OCI-LY7 (cell line): ENCODE results near the gene ARL14EP. TPM values are rescaled to one million over a fixed set of nuclear protein-coding genes. Genes with fewer than 3 reads are reported as not detected.

Experiments
- BruUV-seq: library from RNA; stranded (reverse); fragments of 400-500 nt; replicated peaks from 2 replicates; lab custom pipeline; 2021; lab: Mats Ljungman, UMichigan
- CTCF ChIA-PET: fragments of 300-600 bp; sonication (Branson Sonifier 250); formaldehyde crosslinking; loops from one replicate; lab custom pipeline; 2022; ENCODE audit warnings: antibody characterized with exemption; ENCODE audit not compliant: unreplicated experiment; lab: Charles Lee
- POLR2A ChIA-PET: fragments of 300-600 bp; sonication (Branson Sonifier 250); formaldehyde crosslinking; loops from one replicate; lab custom pipeline; 2022; ENCODE audit warnings: antibody characterized with exemption; lab: Charles Lee
- DNase-seq: peaks from one replicate; pipeline ENCODE4 v3.0.0-alpha.2; 2015; ENCODE audit warnings: low spot score
- H2AFZ ChIP-seq: fragments of 200-600 bp; sonication (generic), shearing (Covaris generic); 2 replicates; pipeline ENCODE4 v1.6.1; 2014; ENCODE audit warnings: mild to moderate bottlenecking, antibody characterized with exemption, low read length, moderate library complexity
- H3K27ac ChIP-seq: fragments of 200-600 bp; sonication (generic); 2 replicates; pipeline ENCODE4 v1.5.1; 2014; ENCODE audit warnings: mixed run types, low read depth, mild to moderate bottlenecking, moderate library complexity, low read length, inconsistent platforms; ENCODE audit not compliant: poor library complexity, severe bottlenecking
- H3K36me3 ChIP-seq: fragments of 200-600 bp; sonication (generic); 2 replicates; pipeline ENCODE4 v1.6.1; 2014; ENCODE audit warnings: mild to moderate bottlenecking, antibody characterized with exemption, low read length, moderate library complexity, mixed read lengths; ENCODE audit not compliant: insufficient read depth
- H3K4me1 ChIP-seq: fragments of 200-600 bp; sonication (generic); 2 replicates; pipeline ENCODE4 v1.5.1; 2014; ENCODE audit warnings: mild to moderate bottlenecking, low read length; ENCODE audit not compliant: insufficient read depth, poor library complexity, severe bottlenecking
- H3K4me2 ChIP-seq: fragments of 200-600 bp; sonication (generic); 2 replicates; pipeline ENCODE4 v1.6.1; 2014; ENCODE audit warnings: mild to moderate bottlenecking, low read length
- H3K4me3 ChIP-seq: fragments of 200-600 bp; sonication (generic); 2 replicates; pipeline ENCODE4 v1.5.1; 2014; ENCODE audit warnings: mild to moderate bottlenecking, low read depth, low read length; ENCODE audit not compliant: poor library complexity, severe bottlenecking
- H3K79me2 ChIP-seq: fragments of 200-600 bp; sonication (generic); 2 replicates; pipeline ENCODE4 v1.6.1; 2016; ENCODE audit warnings: low read depth, mild to moderate bottlenecking, low read length, moderate library complexity, mixed read lengths; ENCODE audit not compliant: insufficient read depth
- H3K9me2 ChIP-seq: fragments of 200-600 bp; sonication (generic); 2 replicates; pipeline ENCODE4 v1.6.1; 2016; ENCODE audit warnings: mild to moderate bottlenecking, low read length, mixed read lengths; ENCODE audit not compliant: insufficient read depth
- H3K9me3 ChIP-seq: fragments of 200-600 bp; sonication (generic); 2 replicates; pipeline ENCODE4 v1.6.1; 2014; ENCODE audit warnings: mild to moderate bottlenecking, mixed run types, low read length, mixed read lengths
- H4K20me1 ChIP-seq: fragments of 200-600 bp; sonication (generic); 2 replicates; pipeline ENCODE4 v1.6.1; 2014; ENCODE audit warnings: mild to moderate bottlenecking, antibody characterized with exemption, low read length, moderate library complexity, mixed read lengths; ENCODE audit not compliant: insufficient read depth
- CTCF ChIP-seq: fragments of 200-600 bp; sonication (generic); conservative IDR thresholded peaks from 2 replicates; pipeline ENCODE4 v1.5.1; 2014; ENCODE audit warnings: mild to moderate bottlenecking, antibody characterized with exemption, low read length, moderate library complexity, mixed read lengths
- EZH2phosphoT487 ChIP-seq: fragments of 200-600 bp; sonication (generic); IDR thresholded peaks from 2 replicates; pipeline ENCODE4 v1.6.1; 2018; ENCODE audit warnings: low read depth, borderline replicate concordance, mild to moderate bottlenecking, mixed run types, antibody characterized with exemption, low read length, moderate library complexity, mixed read lengths
- intact Hi-C: fragments of 100-400 bp; cut with micrococcal nuclease; formaldehyde crosslinking; loops from one replicate; pipeline ENCODE4 v1.10.0; 2022; ENCODE audit not compliant: unreplicated experiment
- total RNA-seq, 2 experiments: library from RNA; depleted of rRNA in 1 of 2; stranded (reverse); fragments of >200 nt in 1 of 2; shearing (Covaris generic) in 1 of 2; gene quantifications; 2 replicates each; pipeline ENCODE4 v1.2.3, GENCODE V29; 2014 to 2022

The ARL14EP gene
- total RNA-seq, 2 experiments from 2014 or later, result 37.8 to 51.5 TPM

DNA sequence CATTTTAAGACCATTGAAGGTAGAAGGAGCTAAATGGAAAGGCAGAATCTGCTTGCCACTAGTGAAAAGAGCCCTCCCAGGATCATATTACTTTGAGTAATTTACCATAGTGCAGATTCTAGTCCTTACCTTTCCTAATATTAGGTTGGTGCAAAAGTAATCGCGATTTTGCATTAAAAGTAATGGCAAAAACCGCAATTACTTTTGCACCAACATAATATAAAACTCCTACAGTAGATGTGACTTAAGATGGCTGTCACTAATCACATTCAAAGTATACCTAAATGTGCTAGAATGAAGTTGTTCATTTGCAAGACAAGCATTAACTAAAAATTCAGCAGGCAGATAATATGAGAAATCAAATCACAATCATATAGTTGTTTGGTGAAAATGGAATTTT lies 38.1 kb upstream of the ARL14EP start:
- Histone ChIP-seq H3K4me1 (peaks cover 7% of the 10 kb centered on the region), H3K4me3 (no peak overlapping the region), H3K36me3 (no peaks in the 10 kb centered on the region), H2AFZ (no peak overlapping the region), H3K9me2 (no peaks in the 10 kb centered on the region), H3K79me2 (no peaks in the 10 kb centered on the region), H3K4me2 (no peak overlapping the region), H4K20me1 (no peaks in the 10 kb centered on the region), H3K27ac (no peak overlapping the region), H3K9me3 (no peaks in the 10 kb centered on the region)
- intact Hi-C loops, result no loop called here
- no TSS peak for BruUV-seq
- CTCF ChIA-PET, result no interaction called here
- POLR2A ChIA-PET, result no interaction called here
- TF ChIP-seq CTCF (no peak), EZH2phosphoT487 (no peak)
- no peak for DNase-seq

- CTCF ChIA-PET, result no interaction called here
- Histone ChIP-seq H2AFZ (no peak overlapping the region), H3K9me3 (no peaks in the 10 kb centered on the region), H3K4me1 (peaks cover 7% of the 10 kb centered on the region), H3K36me3 (no peaks in the 10 kb centered on the region), H3K9me2 (no peaks in the 10 kb centered on the region), H4K20me1 (no peaks in the 10 kb centered on the region), H3K4me2 (no peak overlapping the region), H3K27ac (no peak overlapping the region), H3K4me3 (no peak overlapping the region), H3K79me2 (no peaks in the 10 kb centered on the region)
- POLR2A ChIA-PET, result no interaction called here
- DNase-seq, result no peak
- intact Hi-C loops, result no loop called here
- TF ChIP-seq EZH2phosphoT487 (no peak), CTCF (no peak)
- no TSS peak for BruUV-seq
These were observed 37.3 kb upstream of the ARL14EP start for GRCh38 chr11:30285416-30286121.

DNA sequence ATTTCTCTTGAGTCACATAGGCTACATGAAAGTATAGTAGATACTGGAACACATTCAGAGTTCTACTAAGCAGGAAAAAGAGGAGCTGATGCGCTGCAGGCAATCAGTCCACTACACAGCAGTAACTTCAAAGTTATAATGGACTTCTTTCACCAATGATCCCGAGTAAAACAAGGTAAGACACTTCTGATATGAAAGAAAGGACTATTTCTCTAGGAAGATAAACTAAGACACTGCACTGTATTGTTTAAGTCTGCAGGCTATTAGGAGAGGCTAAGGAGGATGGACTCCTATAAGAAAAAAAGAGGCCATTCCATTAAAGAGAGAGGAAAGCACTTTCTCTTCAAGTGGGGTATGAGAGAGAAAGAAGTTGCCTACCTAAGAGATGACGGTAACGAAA lies 31.6 kb upstream of the ARL14EP start:
- H3K4me1 ChIP-seq, result no peaks in the 10 kb centered on the region
- TF ChIP-seq CTCF (no peak), EZH2phosphoT487 (no peak)
- H3K9me2 ChIP-seq, result no peaks in the 10 kb centered on the region
- no peak overlapping the region for H3K27ac ChIP-seq
- no peak overlapping the region for H3K4me2 ChIP-seq
- ChIA-PET CTCF (no interaction called here), POLR2A (interaction anchor here (0.7 to 1.5 kb wide), 2 partner anchors 19 to 67 kb away, joined by 3 to 4 read pairs; no protein-coding TSS in a partner anchor)
- no peaks in the 10 kb centered on the region for H3K9me3 ChIP-seq
- H3K36me3 ChIP-seq, result no peaks in the 10 kb centered on the region
- H3K79me2 ChIP-seq, result no peaks in the 10 kb centered on the region
- no peak overlapping the region for H2AFZ ChIP-seq
- H4K20me1 ChIP-seq, result no peaks in the 10 kb centered on the region
- no TSS peak for BruUV-seq
- intact Hi-C loops, result no loop called here
- no peak overlapping the region for H3K4me3 ChIP-seq
- DNase-seq, result no peak
